ENCODE results near the gene RPL37A. TPM values are rescaled to one million over a fixed set of nuclear protein-coding genes. Genes with fewer than 3 reads are reported as not detected.

The RPL37A gene
- total RNA-seq, 1 donor from 2014 or later = 493 TPM

DNA sequence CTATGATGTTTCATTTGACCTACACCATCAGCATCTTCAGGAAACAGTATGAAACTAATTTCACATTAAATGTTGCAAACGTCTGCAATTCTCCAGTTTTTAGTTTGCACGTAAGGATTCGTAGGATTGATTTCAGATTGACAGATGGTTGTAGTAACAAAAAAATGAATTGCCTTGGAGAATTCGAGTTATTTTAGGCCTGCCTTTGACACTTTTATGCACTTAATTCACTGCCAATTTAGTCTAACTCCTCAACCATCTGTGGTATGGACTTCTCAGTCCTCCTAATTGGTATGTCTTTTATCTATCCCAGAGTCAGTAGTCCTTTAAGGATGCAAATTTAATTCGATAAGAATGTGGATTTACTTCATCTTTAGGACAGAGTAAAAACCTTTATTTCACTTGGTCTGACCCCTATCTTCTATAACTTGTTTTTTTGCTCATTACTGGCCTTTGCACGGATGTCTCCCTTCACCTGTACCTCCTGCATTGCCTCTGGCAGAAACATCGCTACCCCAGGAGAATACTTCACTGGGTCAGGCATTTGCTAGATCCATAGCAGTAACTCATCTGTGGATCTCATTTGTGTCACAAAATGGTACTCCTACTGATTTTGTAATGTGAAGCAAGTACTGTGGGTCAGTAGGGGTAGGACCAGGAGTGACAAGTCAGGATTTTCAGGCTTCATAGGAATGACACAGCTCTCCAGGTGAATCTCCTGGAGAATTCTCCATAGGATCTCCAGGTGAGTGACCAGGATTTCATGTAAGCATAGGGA lies 3.9 kb downstream of the RPL37A start:
- no peak overlapping the region for H3K27ac ChIP-seq
- intact Hi-C loops (cut with DNase I) = no loop called here
- H3K4me1 ChIP-seq = peaks cover 8 to 9% of the 10 kb centered on the region in 2 donors
- no peaks in the 10 kb centered on the region for H3K27me3 ChIP-seq
- no peak overlapping the region for H3K4me3 ChIP-seq
- DNase-seq (ENCODE audit: low spot score in 2 of 2) = no peak
- no peaks in the 10 kb centered on the region for H3K9me3 ChIP-seq
- no peak for TF ChIP-seq CTCF (IDR thresholded peaks at IDR 0.05)
- H3K36me3 ChIP-seq = peaks cover 39 to 56% of the 10 kb centered on the region in 2 donors

DNA sequence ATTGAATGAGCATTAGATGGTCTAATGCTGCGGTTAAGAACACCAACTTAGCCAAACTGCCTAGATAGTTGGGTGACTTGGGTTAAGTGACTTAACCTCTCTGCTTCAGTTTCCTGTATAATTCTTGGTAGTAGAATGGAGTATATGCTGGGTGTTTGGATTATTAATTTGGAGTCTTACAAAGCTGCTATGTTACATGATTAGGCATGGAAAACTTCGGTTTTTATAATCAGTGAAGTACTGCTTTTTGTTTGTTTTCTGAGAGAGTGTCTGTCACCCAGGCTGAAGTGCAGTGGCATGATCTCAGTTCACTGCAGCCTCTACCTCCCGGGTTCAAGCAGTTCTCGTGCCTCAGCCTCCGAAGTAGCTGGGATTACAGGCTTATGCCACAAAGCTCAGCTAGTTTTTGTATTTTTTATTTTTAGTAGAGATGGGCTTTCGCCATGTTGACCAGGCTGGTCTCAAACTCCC lies 4.5 kb downstream of the RPL37A start:
- H3K27me3 ChIP-seq = no peaks in the 10 kb centered on the region
- intact Hi-C loops (cut with DNase I) = no loop called here
- H3K9me3 ChIP-seq = no peaks in the 10 kb centered on the region
- peaks cover 39 to 56% of the 10 kb centered on the region in 2 donors for H3K36me3 ChIP-seq
- DNase-seq (ENCODE audit: low spot score in 2 of 2) = no peak
- no peak for TF ChIP-seq CTCF (IDR thresholded peaks at IDR 0.05)
- no peak overlapping the region for H3K27ac ChIP-seq
- no peak overlapping the region for H3K4me3 ChIP-seq
- peaks cover 4 to 8% of the 10 kb centered on the region in 2 donors for H3K4me1 ChIP-seq

DNA sequence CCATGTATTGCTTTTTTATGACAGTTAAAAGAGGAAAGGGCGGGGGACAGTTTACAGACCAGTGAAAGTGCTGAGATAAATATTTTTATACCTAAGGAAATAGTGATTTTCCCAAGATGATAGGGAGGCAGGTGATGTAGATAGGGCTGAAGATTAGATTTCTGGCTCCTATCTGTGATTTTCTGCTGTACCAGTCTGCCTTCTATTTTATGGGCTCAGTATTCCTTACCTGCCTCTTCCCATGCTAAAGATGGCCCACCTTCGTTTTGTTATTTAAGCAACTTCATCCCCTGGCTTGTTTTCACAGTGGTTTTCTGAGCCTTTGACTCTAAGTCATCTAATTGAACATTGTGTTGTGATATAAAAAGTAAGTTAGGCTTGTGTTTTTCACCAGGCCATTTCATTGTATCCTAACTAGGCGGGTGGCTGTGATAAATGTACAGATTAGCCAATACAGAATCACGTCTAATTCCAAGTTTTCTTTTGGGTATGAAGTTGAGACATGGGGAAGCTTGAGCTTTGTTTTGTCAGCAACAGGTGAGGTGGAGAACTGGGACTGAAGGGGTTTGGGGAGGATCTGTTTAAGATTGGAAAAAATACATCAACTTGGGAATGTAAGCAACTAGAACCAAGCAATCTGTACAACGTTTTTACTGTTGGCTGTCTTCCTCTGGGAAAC lies 5.2 kb downstream of the RPL37A start:
- no peak overlapping the region for H3K4me3 ChIP-seq
- peak in 1 of 2 donors; percentile 8 for DNase-seq (ENCODE audit: low spot score in 2 of 2)
- no peak overlapping the region for H3K27ac ChIP-seq
- intact Hi-C loops (cut with DNase I) = no loop called here
- TF ChIP-seq CTCF (IDR thresholded peaks at IDR 0.05) = no peak
- peaks cover 4 to 8% of the 10 kb centered on the region in 2 donors for H3K4me1 ChIP-seq
- H3K36me3 ChIP-seq = peaks cover 39 to 56% of the 10 kb centered on the region in 2 donors
- no peaks in the 10 kb centered on the region for H3K27me3 ChIP-seq
- H3K9me3 ChIP-seq = no peaks in the 10 kb centered on the region

GRCh38 chr2:216504376-216504762 lies 5.7 kb downstream of the RPL37A start:
- H3K4me3 ChIP-seq = no peak overlapping the region
- intact Hi-C loops (cut with DNase I) = no loop called here
- TF ChIP-seq CTCF (IDR thresholded peaks at IDR 0.05) = no peak
- no peak overlapping the region for H3K27ac ChIP-seq
- peaks cover 4 to 8% of the 10 kb centered on the region in 2 donors for H3K4me1 ChIP-seq
- DNase-seq (ENCODE audit: low spot score in 2 of 2) = no peak
- H3K9me3 ChIP-seq = no peaks in the 10 kb centered on the region
- H3K27me3 ChIP-seq = no peaks in the 10 kb centered on the region
- peaks cover 39 to 54% of the 10 kb centered on the region in 2 donors for H3K36me3 ChIP-seq

DNA sequence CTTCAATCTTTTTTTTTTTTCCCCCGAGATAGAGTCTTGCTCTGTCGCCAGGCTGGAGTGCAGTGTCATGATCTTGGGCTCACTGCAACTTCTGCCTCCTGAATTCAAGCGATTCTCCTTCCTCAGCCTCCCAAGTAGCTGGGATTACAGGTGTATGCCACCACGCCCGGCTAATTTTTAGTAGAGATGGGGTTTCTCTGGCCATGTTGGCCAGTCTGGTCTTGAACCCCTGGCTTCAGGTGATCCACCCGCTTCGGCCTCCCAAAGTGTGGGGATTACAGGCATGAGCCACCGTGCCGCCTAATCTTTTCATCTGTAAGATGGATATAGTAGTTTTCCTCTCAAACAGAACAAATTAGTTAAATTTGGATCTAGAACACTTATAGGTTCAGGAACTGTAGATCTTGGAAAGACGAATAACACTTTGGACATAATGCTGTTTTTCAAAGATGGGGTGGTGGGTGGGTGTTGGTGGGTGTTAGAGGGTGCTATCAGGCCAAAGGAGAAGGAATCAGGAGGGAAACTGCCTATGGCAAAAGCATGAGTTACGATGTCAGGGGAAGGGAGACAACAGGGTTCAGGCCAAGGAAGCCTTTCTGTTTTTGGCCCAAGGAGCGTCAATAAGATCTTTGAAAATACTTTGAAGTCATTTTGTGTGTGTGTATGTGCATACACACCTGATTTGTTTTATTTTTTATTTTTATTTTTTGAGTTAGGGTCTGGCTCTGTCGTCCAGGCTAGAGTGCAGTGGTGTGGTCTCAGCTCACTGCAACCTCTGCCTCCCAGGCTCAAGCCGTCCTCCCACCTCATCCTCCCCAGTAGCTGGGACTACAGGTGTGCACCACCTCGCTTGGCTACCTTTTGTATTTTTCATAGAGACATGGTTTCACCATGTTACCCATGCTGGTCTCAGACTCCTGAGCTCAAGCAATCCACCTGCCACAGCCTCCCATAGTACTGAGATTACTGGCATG lies 6.8 kb downstream of the RPL37A start:
- peaks cover 32 to 43% of the 10 kb centered on the region in 2 donors for H3K36me3 ChIP-seq
- DNase-seq (ENCODE audit: low spot score in 2 of 2) = no peak
- intact Hi-C loops (cut with DNase I) = no loop called here
- no peak for TF ChIP-seq CTCF (IDR thresholded peaks at IDR 0.05)
- H3K27ac ChIP-seq = no peak overlapping the region
- no peak overlapping the region for H3K4me3 ChIP-seq
- H3K9me3 ChIP-seq = no peaks in the 10 kb centered on the region
- no peaks in the 10 kb centered on the region for H3K27me3 ChIP-seq
- peaks cover 0 to 1% of the 10 kb centered on the region in 2 donors for H3K4me1 ChIP-seq
